Prostate gland (tissue), 2 donors: ENCODE data around the gene LAIR1. TPM values are rescaled to one million over a fixed set of nuclear protein-coding genes. Genes with fewer than 3 reads are reported as not detected.

Experiments
- DNase-seq: peaks from one replicate; pipeline ENCODE4 v3.0.0-alpha.2; 2019; ENCODE audit warnings: low spot score
- H3K27ac ChIP-seq, 2 donors: fragments of 200-600 bp; sonication (generic); 2 replicates each; pipeline ENCODE4 v1.5.1; 2017 to 2019
- H3K27me3 ChIP-seq: fragments of 200-600 bp; sonication (generic); replicated peaks from 2 replicates; pipeline ENCODE4 v1.5.1; 2019; ENCODE audit not compliant: insufficient read depth
- H3K36me3 ChIP-seq, 2 donors: fragments of 200-600 bp; sonication (generic); 1 replicate in 1 of 2; 2 replicates in 1 of 2; pipeline versions ENCODE4 v1.5.1 to v1.8.1; 2017 to 2019
- H3K4me1 ChIP-seq: fragments of 200-600 bp; sonication (generic); replicated peaks from 2 replicates; pipeline ENCODE4 v1.5.1; 2019
- H3K4me3 ChIP-seq, 2 donors: fragments of 200-600 bp; sonication (generic); 2 replicates each; pipeline ENCODE4 v1.5.1; 2017 to 2019
- H3K9me3 ChIP-seq: fragments of 200-600 bp; sonication (generic); 2 replicates; pipeline ENCODE4 v1.5.1; 2017
- POLR2A ChIP-seq: fragments of 450-650 bp; IDR thresholded peaks from one replicate; pipeline ENCODE4 v1.6.1; 2016; ENCODE audit warnings: antibody characterized with exemption, mild to moderate bottlenecking
- POLR2AphosphoS5 ChIP-seq: sonication (generic); formaldehyde crosslinking; IDR thresholded peaks from one replicate; pipeline ENCODE4 v1.6.1; 2017; ENCODE audit warnings: antibody characterized with exemption
- WGBS: methylation state at CpG from one replicate; pipeline ENCODE4 v1.1.5; 2018; 5-methylcytosine and 5-hydroxymethylcytosine counted together
- intact Hi-C: fragments of 100-400 bp; cut with DNase I; formaldehyde crosslinking; loops from one replicate; pipeline ENCODE4 v1.14.2; 2022
- total RNA-seq, 2 donors: library from RNA; depleted of rRNA; stranded (reverse); fragments of >200 nt; gene quantifications; one replicate each; pipeline ENCODE4 v1.1.0, GENCODE V29; 2016
- TF ChIP-seq, protein P1 (sequence below), 4 experiments: fragments of 200-600 bp in 2 of 4; fragments of 450-650 bp in 2 of 4; sonication (generic) in 2 of 4; IDR thresholded peaks; 1 replicate in 3 of 4; 2 replicates in 1 of 4; pipeline ENCODE4 v1.5.1; 2016 to 2019; ENCODE audit warnings: antibody characterized with exemption in 4 of 4, mild to moderate bottlenecking in 2 of 4, moderate library complexity in 2 of 4

Gene LAIR1
- total RNA-seq, 2 donors from 2014 or later, result 7.2 to 19.7 TPM

- Histone ChIP-seq H3K27me3 (no peaks in the 10 kb centered on the region), H3K27ac (no peak overlapping the region), H3K36me3 (no peaks in the 10 kb centered on the region), H3K4me1 (no peaks in the 10 kb centered on the region), H3K4me3 (no peak overlapping the region), H3K9me3 (no peaks in the 10 kb centered on the region)
- intact Hi-C loops, result no loop called here
- TF ChIP-seq POLR2AphosphoS5 (no peak), POLR2A (no peak)
- DNase-seq, result no peak
- WGBS, result 71% methylated on average over 7 of the region's 7 CpGs
These were observed 45.7 kb downstream of the LAIR1 start for GRCh38 chr19:54319049-54319448.

GRCh38 chr19:54317965-54318240 is 46.8 kb downstream of the LAIR1 start:
- no peak for DNase-seq

DNA sequence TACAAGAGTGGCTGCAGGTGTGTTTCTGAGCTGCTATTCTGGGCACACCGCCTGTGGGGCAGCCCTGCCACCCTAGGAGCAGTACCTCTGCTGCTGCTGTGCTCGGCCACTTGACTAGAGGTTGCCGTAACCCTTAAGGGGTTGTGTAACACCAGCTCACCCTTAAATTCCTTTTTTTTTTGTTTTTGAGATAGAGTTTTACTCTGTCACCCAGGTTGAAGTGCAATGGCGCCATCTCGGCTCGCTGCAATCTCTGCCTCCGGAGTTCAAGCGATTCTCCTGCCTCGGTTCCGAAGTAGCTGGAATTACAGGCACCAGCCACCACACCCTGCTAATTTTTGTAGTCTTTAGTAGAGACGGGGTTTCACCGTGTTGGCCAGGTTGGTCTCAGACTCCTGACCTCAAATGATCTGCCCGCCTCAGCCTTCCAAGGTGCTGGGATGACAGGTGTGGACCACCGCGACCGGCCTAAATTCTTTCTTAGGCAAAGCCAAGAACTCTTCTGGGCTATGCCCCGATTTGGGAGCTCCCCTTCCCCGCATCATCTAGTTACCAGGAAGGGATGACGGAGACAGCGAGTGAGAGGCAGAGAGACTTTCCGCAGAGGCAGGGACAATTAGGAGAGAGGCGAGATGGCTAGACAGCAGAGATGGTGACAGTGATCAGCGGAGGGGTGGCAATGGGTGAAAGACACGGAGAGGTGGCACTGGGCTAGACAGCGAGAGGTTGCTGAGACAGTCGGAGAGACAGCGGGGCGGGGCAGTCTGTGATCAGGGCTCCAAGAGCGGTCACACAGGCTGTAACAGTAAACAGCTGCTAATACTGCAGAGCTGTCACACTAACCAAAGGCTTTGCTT is 47.4 kb downstream of the LAIR1 start:
- no peak for DNase-seq
- Histone ChIP-seq H3K27ac (no peak overlapping the region), H3K4me1 (no peaks in the 10 kb centered on the region), H3K27me3 (no peaks in the 10 kb centered on the region), H3K9me3 (no peaks in the 10 kb centered on the region), H3K36me3 (no peaks in the 10 kb centered on the region), H3K4me3 (no peak overlapping the region)
- TF ChIP-seq POLR2A, result no peak
- TF ChIP-seq POLR2AphosphoS5, result no peak
- TF ChIP-seq, protein P1, sequence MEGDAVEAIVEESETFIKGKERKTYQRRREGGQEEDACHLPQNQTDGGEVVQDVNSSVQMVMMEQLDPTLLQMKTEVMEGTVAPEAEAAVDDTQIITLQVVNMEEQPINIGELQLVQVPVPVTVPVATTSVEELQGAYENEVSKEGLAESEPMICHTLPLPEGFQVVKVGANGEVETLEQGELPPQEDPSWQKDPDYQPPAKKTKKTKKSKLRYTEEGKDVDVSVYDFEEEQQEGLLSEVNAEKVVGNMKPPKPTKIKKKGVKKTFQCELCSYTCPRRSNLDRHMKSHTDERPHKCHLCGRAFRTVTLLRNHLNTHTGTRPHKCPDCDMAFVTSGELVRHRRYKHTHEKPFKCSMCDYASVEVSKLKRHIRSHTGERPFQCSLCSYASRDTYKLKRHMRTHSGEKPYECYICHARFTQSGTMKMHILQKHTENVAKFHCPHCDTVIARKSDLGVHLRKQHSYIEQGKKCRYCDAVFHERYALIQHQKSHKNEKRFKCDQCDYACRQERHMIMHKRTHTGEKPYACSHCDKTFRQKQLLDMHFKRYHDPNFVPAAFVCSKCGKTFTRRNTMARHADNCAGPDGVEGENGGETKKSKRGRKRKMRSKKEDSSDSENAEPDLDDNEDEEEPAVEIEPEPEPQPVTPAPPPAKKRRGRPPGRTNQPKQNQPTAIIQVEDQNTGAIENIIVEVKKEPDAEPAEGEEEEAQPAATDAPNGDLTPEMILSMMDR (IDR thresholded peaks at IDR 0.05), result no peak
- intact Hi-C loops, result no loop called here
- 81% methylated on average over 29 of the region's 29 CpGs for WGBS

More at GRCh38 chr19:54317965-54318240, 46.8 kb downstream of the LAIR1 start:
- no peaks in the 10 kb centered on the region for H3K27me3 ChIP-seq
- no peaks in the 10 kb centered on the region for H3K9me3 ChIP-seq
- no peak overlapping the region for H3K27ac ChIP-seq
- H3K4me3 ChIP-seq, result no peak overlapping the region
- intact Hi-C loops, result no loop called here
- no peaks in the 10 kb centered on the region for H3K36me3 ChIP-seq
- no peak for TF ChIP-seq POLR2A
- TF ChIP-seq, protein P1 (IDR thresholded peaks at IDR 0.05), result no peak
- no peak for TF ChIP-seq POLR2AphosphoS5
- no peaks in the 10 kb centered on the region for H3K4me1 ChIP-seq
- 88% methylated on average over 9 of the region's 9 CpGs for WGBS

DNA sequence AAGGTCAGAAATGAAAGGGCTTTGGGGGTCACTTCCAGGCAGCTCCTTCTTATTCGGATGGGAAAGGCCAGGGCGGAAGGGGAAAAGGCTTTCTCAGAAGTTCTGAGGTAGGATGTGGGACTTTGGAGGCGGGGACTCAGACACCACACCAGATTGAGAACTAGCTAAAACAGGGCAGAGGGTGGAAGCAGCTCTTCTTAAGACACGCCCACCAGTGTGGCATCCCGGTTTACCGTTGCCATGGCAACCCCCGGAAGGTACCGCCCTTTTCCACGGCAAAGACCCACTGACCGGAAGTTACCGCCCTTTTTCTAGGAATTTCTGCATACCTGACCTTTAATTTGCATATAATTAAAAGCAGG is 48.0 kb downstream of the LAIR1 start:
- H3K9me3 ChIP-seq, result no peaks in the 10 kb centered on the region
- H3K4me3 ChIP-seq, result no peak overlapping the region
- TF ChIP-seq POLR2AphosphoS5, result no peak
- no peaks in the 10 kb centered on the region for H3K4me1 ChIP-seq
- WGBS, result 55% methylated on average over 11 of the region's 11 CpGs
- no peak overlapping the region for H3K27ac ChIP-seq
- no peaks in the 10 kb centered on the region for H3K27me3 ChIP-seq
- no peaks in the 10 kb centered on the region for H3K36me3 ChIP-seq
- no peak for DNase-seq
- intact Hi-C loops, result no loop called here

GRCh38 chr19:54315956-54316355 is 48.8 kb downstream of the LAIR1 start:
- Histone ChIP-seq H3K27ac (no peak overlapping the region), H3K36me3 (no peaks in the 10 kb centered on the region), H3K27me3 (no peaks in the 10 kb centered on the region), H3K4me1 (no peaks in the 10 kb centered on the region), H3K4me3 (no peak overlapping the region), H3K9me3 (no peaks in the 10 kb centered on the region)
- no peak for DNase-seq
- TF ChIP-seq POLR2AphosphoS5 (no peak), POLR2A (no peak)
- TF ChIP-seq, protein P1 (IDR thresholded peaks at IDR 0.05), result no peak
- intact Hi-C loops, result no loop called here
- WGBS, result 86% methylated on average over 10 of the region's 10 CpGs
